Loucy (cell line): Measurements from ENCODE around the gene OOSP4B.

Experiments used
- CTCF ChIP-seq: fragments of 200-600 bp; sonication (generic); conservative IDR thresholded peaks from 2 replicates; pipeline ENCODE4 v1.5.1; 2014; ENCODE audit warnings: mild to moderate bottlenecking, antibody characterized with exemption, low read length
- EZH2phosphoT487 ChIP-seq: fragments of 200-600 bp; IDR thresholded peaks from 2 replicates; pipeline ENCODE4 v1.6.1; 2018; ENCODE audit warnings: antibody characterized with exemption, mild to moderate bottlenecking, moderate library complexity, borderline replicate concordance

- TF ChIP-seq CTCF, result no peak
- TF ChIP-seq EZH2phosphoT487, result no peak
Observed at GRCh38 chr11:60065801-60066200, 48.8 kb downstream of the OOSP4B start.
